Measurements from ENCODE around the gene AGMAT. TPM values are rescaled to one million over a fixed set of nuclear protein-coding genes. Genes with fewer than 3 reads are reported as not detected.

The AGMAT gene
- total RNA-seq, 4 donors from 2014 or later = 0.85 to 2.6 (median 2.0) TPM

DNA sequence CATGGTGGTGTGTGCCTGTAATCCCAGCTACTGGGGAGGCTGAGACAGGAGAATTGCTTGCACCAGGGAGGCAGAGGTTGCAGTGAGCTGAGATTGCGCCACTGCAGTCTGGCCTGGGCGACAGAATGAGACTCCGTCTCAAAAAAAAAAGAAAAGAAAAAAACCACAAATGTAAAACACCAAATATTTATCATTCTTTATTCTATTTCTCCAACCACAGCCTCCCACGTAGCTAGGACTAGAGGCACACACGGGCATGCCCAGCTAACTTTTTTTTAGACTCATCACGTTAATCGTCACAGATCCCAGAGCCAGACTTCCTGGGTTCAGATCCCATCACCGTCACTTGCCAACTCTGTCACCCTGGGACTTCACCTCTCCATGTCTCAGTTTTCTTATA is 44.7 kb downstream of the AGMAT start:
- Histone ChIP-seq H3K36me3 (peaks cover 4 to 81% of the 10 kb centered on the region in 2 donors), H3K27me3 (no peaks in the 10 kb centered on the region), H3K9me3 (no peaks in the 10 kb centered on the region), H3K27ac (no peak overlapping the region), H3K4me3 (no peak overlapping the region), H3K4me1 (peaks cover 0 to 6% of the 10 kb centered on the region in 2 donors)
- ATAC-seq = no peak
- TF ChIP-seq POLR2A (IDR thresholded peaks at IDR 0.05) (no peak), CTCF (IDR thresholded peaks at IDR 0.05 in 4 of 5, conservative IDR thresholded peaks at IDR 0.05 in 1 of 5) (no peak)
- in situ Hi-C loops (cut with MboI; ENCODE audit: low sequenced_read_pairs in 4 of 4) = no loop called here
- DNase-seq = no peak
- intact Hi-C loops (cut with DNase I; ENCODE audit: low total_unique reads) = no loop called here

DNA sequence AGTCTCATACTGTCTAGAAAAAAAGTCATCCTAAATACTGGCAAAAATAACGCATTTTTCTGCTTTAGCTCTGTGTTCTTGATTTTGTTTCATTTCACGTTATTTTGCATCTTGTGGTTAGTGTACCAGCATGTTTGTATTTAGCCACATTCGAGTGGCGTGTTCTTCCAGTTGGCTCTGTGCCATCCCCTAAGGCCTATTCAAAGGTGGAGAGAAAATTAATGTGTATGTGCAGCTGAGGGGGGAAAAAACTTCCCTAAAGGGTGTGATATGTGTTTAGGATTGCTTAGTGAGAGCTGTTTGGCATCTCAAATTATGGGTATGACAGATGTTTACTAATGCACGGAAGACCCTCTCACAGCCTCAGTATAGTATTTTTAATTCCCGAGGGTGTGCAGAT is 46.1 kb downstream of the AGMAT start:
- Histone ChIP-seq H3K27ac (no peak overlapping the region), H3K4me1 (peaks cover 0 to 6% of the 10 kb centered on the region in 2 donors), H3K9me3 (no peaks in the 10 kb centered on the region), H3K36me3 (peaks cover 0 to 81% of the 10 kb centered on the region in 2 donors), H3K4me3 (no peak overlapping the region), H3K27me3 (no peaks in the 10 kb centered on the region)
- ATAC-seq (no peak), DNase-seq (no peak)
- intact Hi-C loops (cut with DNase I; ENCODE audit: low total_unique reads) (no loop called here), in situ Hi-C loops (cut with MboI; ENCODE audit: low sequenced_read_pairs in 4 of 4) (no loop called here)
- TF ChIP-seq CTCF (IDR thresholded peaks at IDR 0.05 in 4 of 5, conservative IDR thresholded peaks at IDR 0.05 in 1 of 5) (no peak), POLR2A (IDR thresholded peaks at IDR 0.05) (no peak)

GRCh38 chr1:15531682-15532081 is 53.2 kb downstream of the AGMAT start:
- Histone ChIP-seq H3K27me3 (no peaks in the 10 kb centered on the region), H3K9me3 (no peaks in the 10 kb centered on the region), H3K36me3 (peaks cover 0 to 57% of the 10 kb centered on the region in 2 donors), H3K4me1 (peaks cover 6 to 15% of the 10 kb centered on the region in 2 donors), H3K27ac (no peak overlapping the region), H3K4me3 (no peak overlapping the region)
- DNase-seq (no peak), ATAC-seq (no peak)
- in situ Hi-C loops (cut with MboI; ENCODE audit: low sequenced_read_pairs in 4 of 4) (no loop called here), intact Hi-C loops (cut with DNase I; ENCODE audit: low total_unique reads) (no loop called here)
- TF ChIP-seq CTCF (IDR thresholded peaks at IDR 0.05 in 4 of 5, conservative IDR thresholded peaks at IDR 0.05 in 1 of 5) = no peak
- no peak for TF ChIP-seq POLR2A (IDR thresholded peaks at IDR 0.05)

DNA sequence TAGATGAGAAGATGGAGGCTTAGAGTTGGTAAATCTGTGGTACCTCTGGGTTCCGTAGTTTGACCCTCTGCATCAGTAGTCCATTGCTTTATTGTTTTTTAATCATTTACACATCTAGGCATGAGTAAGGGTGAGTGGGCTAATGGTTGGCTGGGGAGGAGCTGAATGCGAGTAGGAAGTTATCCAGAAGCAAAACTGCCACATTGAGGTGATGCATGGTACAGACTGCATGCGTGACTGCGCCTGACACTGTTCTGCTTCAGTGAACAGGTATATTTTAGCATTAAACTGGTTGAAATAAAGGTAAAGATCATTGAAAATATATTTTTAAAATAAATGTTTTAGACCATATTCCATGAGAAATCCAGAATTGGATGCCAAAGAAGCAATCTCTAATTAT is 53.8 kb downstream of the AGMAT start:
- Histone ChIP-seq H3K27me3 (no peaks in the 10 kb centered on the region), H3K9me3 (no peaks in the 10 kb centered on the region), H3K36me3 (peaks cover 0 to 51% of the 10 kb centered on the region in 2 donors), H3K27ac (no peak overlapping the region), H3K4me3 (no peak overlapping the region), H3K4me1 (peaks cover 9 to 18% of the 10 kb centered on the region in 2 donors)
- DNase-seq = no peak
- no peak for TF ChIP-seq POLR2A (IDR thresholded peaks at IDR 0.05)
- no peak for TF ChIP-seq CTCF (IDR thresholded peaks at IDR 0.05 in 4 of 5, conservative IDR thresholded peaks at IDR 0.05 in 1 of 5)
- intact Hi-C loops (cut with DNase I; ENCODE audit: low total_unique reads) (no loop called here), in situ Hi-C loops (cut with MboI; ENCODE audit: low sequenced_read_pairs in 4 of 4) (no loop called here)
- no peak for ATAC-seq
